Pancreas (tissue), 10 donors: ENCODE results near the gene DKK1. TPM values are rescaled to one million over a fixed set of nuclear protein-coding genes. Genes with fewer than 3 reads are reported as not detected.

Experiments used
- ATAC-seq, 4 donors: fragments of 200-7000 bp; cut with Tn5 transposase; one replicate each; pipeline versions ENCODE4 v1.8.0 to v1.9.1; 2020; ENCODE audit warnings: mild to moderate bottlenecking in 4 of 4, moderate library complexity in 4 of 4
- DNase-seq, 6 donors: peaks; one replicate each; pipeline ENCODE4 v3.0.0-alpha.2; 2020
- FAIRE-seq: peaks from 2 replicates; lab custom pipeline; 2012; peaks lifted over from hg19 to GRCh38; lab: Jason Lieb, UNC
- H3K27ac ChIP-seq, 4 donors: fragments of 200-600 bp; sonication (generic); 1 replicate in 3 of 4; 2 replicates in 1 of 4; pipeline versions ENCODE4 v1.5.0 to v1.8.0; 2020
- H3K27me3 ChIP-seq, 4 donors: fragments of 200-600 bp; one replicate each; pipeline ENCODE4 v1.8.0; 2021
- H3K36me3 ChIP-seq, 3 donors: fragments of 200-600 bp; sonication (generic) in 1 of 3; one replicate each; pipeline versions ENCODE4 v1.5.0 to v1.8.0; 2020 to 2021
- H3K4me1 ChIP-seq, 3 donors: fragments of 200-600 bp; one replicate each; pipeline ENCODE4 v1.8.0; 2021
- H3K4me3 ChIP-seq, 4 donors: fragments of 200-600 bp; sonication (generic) in 2 of 4; one replicate each; pipeline versions ENCODE4 v1.5.0 to v1.8.0; 2020 to 2021
- H3K9me3 ChIP-seq, 4 donors: fragments of 200-600 bp; one replicate each; pipeline ENCODE4 v1.8.0; 2021
- CTCF ChIP-seq, 4 donors: fragments of 200-600 bp; sonication (generic) in 3 of 4; IDR thresholded peaks; one replicate each; pipeline versions ENCODE4 v1.5.0 to v1.8.0; 2021; ENCODE audit warnings: antibody characterized with exemption in 4 of 4
- WGBS, 2 donors: extraction: QIAGEN DNeasy Blood & Tissue Kit; methylation state at CpG; one replicate each; pipeline ENCODE4 v1.1.7; 2013; 5-methylcytosine and 5-hydroxymethylcytosine counted together
- intact Hi-C, 3 donors: fragments of 100-400 bp; cut with DNase I; formaldehyde crosslinking; loops; one replicate each; pipeline versions ENCODE4 v1.11.1 to v1.14.2; 2022
- polyA plus RNA-seq, 2 donors: library from polyadenylated mRNA; stranded (reverse); fragments of 200-250 nt; gene quantifications; one replicate each; pipeline ENCODE4 v1.2.3, GENCODE V29; 2013
- total RNA-seq, 6 donors: library from RNA; stranded (reverse); fragmentation: NEBNext Ultra II Directional in 4 of 6; extraction: Animal tissue kit (Norgen Biotek cat#: 25700) in 4 of 6; gene quantifications; one replicate each; pipeline versions ENCODE4 v1.2.1 to v1.2.4, GENCODE V29; 2021 to 2023
- donor health status: healthy with polysubstance abuse.
- donor health status: DM: no; HTN: no; CAD: no; lungs with moderate emphysema.
- donor health status: DM: no; HTN: no; CAD: no.
- donor health status: control.
- donor health status: control.
- donor health status: Bipolar disorder and iron deficiency.
- donor health status: DM: yes; HTN: yes; CAD: no.
- donor health status: DM: no; HTN: no; CAD: no.
- donor health status: DM: no; HTN: no; CAD: no.
- donor health status: DM: yes; HTN: yes; CAD: no.

DKK1 gene
- total and polyA plus RNA-seq, 8 donors = 0.11 to 1.3 (median 0.66) TPM; not detected in 3

- H3K27me3 ChIP-seq = no peaks in the 10 kb centered on the region
- H3K9me3 ChIP-seq = no peaks in the 10 kb centered on the region
- 53 to 66% methylated on average over 5 of the region's 5 CpGs for WGBS, 2 donors
- peaks cover 0 to 4% (median 0%) of the 10 kb centered on the region in 3 donors for H3K4me1 ChIP-seq
- ATAC-seq = no peak
- intact Hi-C loops = no loop called here
- H3K27ac ChIP-seq = no peak overlapping the region
- no peak overlapping the region for H3K4me3 ChIP-seq
- TF ChIP-seq CTCF (IDR thresholded peaks at IDR 0.05) = no peak
- no peak for FAIRE-seq
- no peak for DNase-seq
- H3K36me3 ChIP-seq = no peaks in the 10 kb centered on the region
Observed at GRCh38 chr10:52332815-52333214, 18.7 kb downstream of the DKK1 start.

GRCh38 chr10:52334595-52334994 lies 20.5 kb downstream of the DKK1 start:
- ATAC-seq = no peak
- intact Hi-C loops = no loop called here
- Histone ChIP-seq H3K27ac (no peak overlapping the region), H3K36me3 (no peaks in the 10 kb centered on the region), H3K4me1 (peaks cover 0 to 4% (median 0%) of the 10 kb centered on the region in 3 donors), H3K4me3 (no peak overlapping the region), H3K9me3 (no peaks in the 10 kb centered on the region), H3K27me3 (no peaks in the 10 kb centered on the region)
- FAIRE-seq = no peak
- WGBS, 2 donors = 93 to 96% methylated on average over 1 of the region's 1 CpG
- TF ChIP-seq CTCF (IDR thresholded peaks at IDR 0.05) = no peak
- DNase-seq = no peak

- intact Hi-C loops = no loop called here
- Histone ChIP-seq H3K4me3 (no peak overlapping the region), H3K9me3 (no peaks in the 10 kb centered on the region), H3K36me3 (no peaks in the 10 kb centered on the region), H3K27ac (no peak overlapping the region), H3K4me1 (peaks cover 0 to 4% (median 0%) of the 10 kb centered on the region in 3 donors), H3K27me3 (no peaks in the 10 kb centered on the region)
- FAIRE-seq = no peak
- no peak for DNase-seq
- 40 to 70% methylated on average over 1 of the region's 1 CpG for WGBS, 2 donors
- no peak for ATAC-seq
- no peak for TF ChIP-seq CTCF (IDR thresholded peaks at IDR 0.05)
Observed at GRCh38 chr10:52335665-52336064, 21.6 kb downstream of the DKK1 start.

GRCh38 chr10:52337225-52337624 lies 23.1 kb downstream of the DKK1 start:
- H3K36me3 ChIP-seq = no peaks in the 10 kb centered on the region
- H3K4me3 ChIP-seq = no peak overlapping the region
- no peak overlapping the region for H3K27ac ChIP-seq
- FAIRE-seq (no peak), ATAC-seq (no peak), DNase-seq (no peak)
- H3K9me3 ChIP-seq = no peaks in the 10 kb centered on the region
- no peaks in the 10 kb centered on the region for H3K27me3 ChIP-seq
- no peak for TF ChIP-seq CTCF (IDR thresholded peaks at IDR 0.05)
- 91% methylated on average over 1 of the region's 1 CpG for WGBS, 2 donors
- peaks cover 0 to 4% (median 0%) of the 10 kb centered on the region in 3 donors for H3K4me1 ChIP-seq
- intact Hi-C loops = no loop called here

- Histone ChIP-seq H3K27ac (no peak overlapping the region), H3K36me3 (no peaks in the 10 kb centered on the region), H3K4me3 (no peak overlapping the region), H3K4me1 (no peaks in the 10 kb centered on the region), H3K27me3 (no peaks in the 10 kb centered on the region), H3K9me3 (no peaks in the 10 kb centered on the region)
- WGBS, 2 donors = 49 to 62% methylated on average over 4 of the region's 4 CpGs
- DNase-seq (no peak), FAIRE-seq (no peak), ATAC-seq (no peak)
- intact Hi-C loops = no loop called here
- TF ChIP-seq CTCF (IDR thresholded peaks at IDR 0.05) = no peak
Observed at GRCh38 chr10:52343439-52343838, 29.4 kb downstream of the DKK1 start.
